DND-41 (cell line): ENCODE measurements around the gene MNT.

ENCODE experiments used
- ATAC-seq: fragments of 200-7000 bp; cut with Tn5 transposase; 3 replicates; pipeline ENCODE4 v1.9.1; 2021; ENCODE audit warnings: low read depth; ENCODE audit not compliant: insufficient read depth
- DNase-seq: peaks from one replicate; pipeline ENCODE4 v3.0.0-alpha.2; 2020
- H2AFZ ChIP-seq: 2 replicates; pipeline ENCODE4 v1.6.0; 2012; ENCODE audit warnings: low read depth, low read length
- H3K27ac ChIP-seq: 2 replicates; pipeline ENCODE4 v1.5.1; 2012; ENCODE audit warnings: low read length, inconsistent platforms
- H3K27me3 ChIP-seq: fragments of 200-600 bp; sonication (generic); 2 replicates; pipeline ENCODE4 v1.6.0; 2012; ENCODE audit warnings: low read length, mild to moderate bottlenecking, inconsistent platforms; ENCODE audit not compliant: insufficient read depth, poor library complexity
- H3K36me3 ChIP-seq: 2 replicates; pipeline ENCODE4 v1.5.1; 2012; ENCODE audit warnings: low read length, inconsistent platforms; ENCODE audit not compliant: insufficient read depth
- H3K4me1 ChIP-seq: 2 replicates; pipeline ENCODE4 v1.5.1; 2012; ENCODE audit warnings: mild to moderate bottlenecking, low read length; ENCODE audit not compliant: insufficient read depth
- H3K4me2 ChIP-seq: 2 replicates; pipeline ENCODE4 v1.6.0; 2012; ENCODE audit warnings: mild to moderate bottlenecking, moderate library complexity, low read length, inconsistent platforms; ENCODE audit not compliant: insufficient read depth
- H3K4me3 ChIP-seq, 2 experiments: fragments of 200-600 bp in 1 of 2; shearing (Covaris generic) in 1 of 2; 2 replicates each; pipeline ENCODE4 v1.5.1; 2012 to 2016; ENCODE audit warnings: inconsistent platforms in 2 of 2, low read length in 2 of 2, mild to moderate bottlenecking in 2 of 2, low read depth in 1 of 2, moderate library complexity in 1 of 2
- H3K79me2 ChIP-seq: 2 replicates; pipeline ENCODE4 v1.6.0; 2012; ENCODE audit warnings: low read length, inconsistent platforms; ENCODE audit not compliant: insufficient read depth
- H3K9ac ChIP-seq: 2 replicates; pipeline ENCODE4 v1.6.0; 2012; ENCODE audit warnings: low read depth, mild to moderate bottlenecking, inconsistent platforms, low read length, moderate library complexity
- H3K9me3 ChIP-seq: 2 replicates; pipeline ENCODE4 v1.5.1; 2012; ENCODE audit warnings: low read length, moderate library complexity, mild to moderate bottlenecking, inconsistent platforms; ENCODE audit not compliant: insufficient read depth, severe bottlenecking
- H4K20me1 ChIP-seq: 2 replicates; pipeline ENCODE4 v1.6.0; 2012; ENCODE audit warnings: low read length; ENCODE audit not compliant: insufficient read depth
- CTCF ChIP-seq: IDR thresholded peaks from 2 replicates; pipeline ENCODE4 v1.5.1; 2012; ENCODE audit warnings: borderline replicate concordance, low read length, moderate library complexity, mild to moderate bottlenecking; ENCODE audit not compliant: poor library complexity, severe bottlenecking; ENCODE audit errors: extremely low read depth
- EZH2 ChIP-seq: IDR thresholded peaks from 3 replicates; pipeline ENCODE4 v1.6.1; 2012; ENCODE audit warnings: borderline replicate concordance, low read depth, mild to moderate bottlenecking, moderate library complexity, low read length, inconsistent platforms; ENCODE audit not compliant: severe bottlenecking

MNT gene

GRCh38 chr17:2337544-2338314, 63.1 kb downstream of the MNT start:
- Histone ChIP-seq H3K27ac (peak overlapping the region; percentile 66), H3K4me1 (peaks cover 47% of the 10 kb centered on the region), H3K79me2 (peaks cover 66% of the 10 kb centered on the region), H3K9ac (peak overlapping the region; percentile 90), H3K9me3 (no peaks in the 10 kb centered on the region), H4K20me1 (peaks cover 15% of the 10 kb centered on the region; the same call in 1 of the 2 replicates), H3K4me3 (peak overlapping the region; percentile 43 to 94; a peak in 3 of 4 replicates), H3K27me3 (no peaks in the 10 kb centered on the region), H2AFZ (peak overlapping the region; percentile 83), H3K4me2 (peak overlapping the region; percentile 95), H3K36me3 (peaks cover 47% of the 10 kb centered on the region)
- DNase-seq, result peak; percentile 52
- TF ChIP-seq CTCF (no peak), EZH2 (no peak)
- ATAC-seq, result peak; percentile 6; the same call in 1 of the 3 replicates

- Histone ChIP-seq H3K27ac (peak within 1 kb of the TSS; percentile 94), H3K4me2 (peak within 1 kb of the TSS; percentile 95), H3K4me3 (peak within 1 kb of the TSS; percentile 91 to 94), H3K4me1 (peaks cover 47% of the 10 kb centered on the region), H3K36me3 (peaks cover 50% of the 10 kb centered on the region), H2AFZ (peak within 1 kb of the TSS; percentile 87), H3K79me2 (peaks cover 70% of the 10 kb centered on the region), H3K27me3 (no peaks in the 10 kb centered on the region), H3K9me3 (no peaks in the 10 kb centered on the region), H3K9ac (peak within 1 kb of the TSS; percentile 90), H4K20me1 (peaks cover 16% of the 10 kb centered on the region; the same call in 1 of the 2 replicates)
- TF ChIP-seq EZH2 (no peak), CTCF (no peak)
- ATAC-seq (peak; percentile 73), DNase-seq (peak; percentile 89)
Observed at GRCh38 chr17:2336852-2337543, 63.9 kb downstream of the MNT start, which contains the start of gene SGSM2. SGSM2 (plus strand) TSS chr17:2337501; CDS start chr17:2337689, 188 bp downstream.

- TF ChIP-seq CTCF, result peak; percentile 51
- TF ChIP-seq EZH2, result no peak
- peak within 1 kb of the TSS; percentile 90 for H3K9ac ChIP-seq
- H3K4me2 ChIP-seq, result peak within 1 kb of the TSS; percentile 95
- peaks cover 17% of the 10 kb centered on the region; the same call in 1 of the 2 replicates for H4K20me1 ChIP-seq
- H3K4me1 ChIP-seq, result peaks cover 47% of the 10 kb centered on the region
- ATAC-seq, result peak; percentile 89
- H2AFZ ChIP-seq, result peak within 1 kb of the TSS; percentile 87
- peak; percentile 95 for DNase-seq
- H3K79me2 ChIP-seq, result peaks cover 70% of the 10 kb centered on the region
- H3K27ac ChIP-seq, result peak within 1 kb of the TSS; percentile 94
- peak within 1 kb of the TSS; percentile 91 to 94 for H3K4me3 ChIP-seq
- H3K36me3 ChIP-seq, result peaks cover 50% of the 10 kb centered on the region
- H3K9me3 ChIP-seq, result no peaks in the 10 kb centered on the region
- H3K27me3 ChIP-seq, result no peaks in the 10 kb centered on the region
Observed at GRCh38 chr17:2336215-2336851, 64.5 kb downstream of the MNT start, which contains the start of gene TSR1. TSR1 (minus strand) TSS chr17:2336457; CDS start chr17:2336427, 30 bp downstream.
